Sigmoid colon (tissue), 7 donors: ENCODE measurements around the gene CLDN15. TPM values are rescaled to one million over a fixed set of nuclear protein-coding genes. Genes with fewer than 3 reads are reported as not detected.
"Not testable (repeated sequence)": the region's sequence is repeated elsewhere in the genome, so short reads cannot be mapped to it uniquely, and the experiment has no call there.

Source experiments
- DNase-seq: peaks from one replicate; pipeline ENCODE4 v3.0.0-alpha.2; 2019
- H3K27ac ChIP-seq, 4 donors: fragments of 200-600 bp; sonication (generic); one replicate each; pipeline ENCODE4 v1.5.1; 2016 to 2019; ENCODE audit warnings: mild to moderate bottlenecking in 1 of 4
- H3K27me3 ChIP-seq, 3 donors: fragments of 200-600 bp; sonication (generic); one replicate each; pipeline ENCODE4 v1.5.1; 2019; ENCODE audit warnings: mild to moderate bottlenecking in 1 of 3
- H3K36me3 ChIP-seq, 4 donors: fragments of 200-600 bp; sonication (generic); one replicate each; pipeline ENCODE4 v1.5.1; 2016 to 2019
- H3K4me1 ChIP-seq, 4 donors: fragments of 200-600 bp; sonication (generic); one replicate each; pipeline ENCODE4 v1.5.1; 2017 to 2019
- H3K4me3 ChIP-seq, 4 donors: fragments of 200-600 bp; sonication (generic); one replicate each; pipeline ENCODE4 v1.5.1; 2017 to 2019; ENCODE audit warnings: mild to moderate bottlenecking in 2 of 4, moderate library complexity in 1 of 4
- H3K9me3 ChIP-seq, 4 donors: fragments of 200-600 bp in 3 of 4; sonication (generic) in 3 of 4; one replicate each; pipeline versions ENCODE4 v1.5.1 to v1.6.1; 2013 to 2019
- EP300 ChIP-seq, 4 donors: sonication (generic); formaldehyde crosslinking; IDR thresholded peaks; one replicate each; pipeline ENCODE4 v1.6.1; 2017; ENCODE audit warnings: antibody characterized with exemption in 4 of 4
- POLR2A ChIP-seq, 2 donors: fragments of 450-650 bp; IDR thresholded peaks; one replicate each; pipeline ENCODE4 v1.6.1; 2016; ENCODE audit warnings: antibody characterized with exemption in 2 of 2, mild to moderate bottlenecking in 2 of 2, moderate library complexity in 2 of 2
- POLR2AphosphoS5 ChIP-seq, 4 donors: sonication (generic); formaldehyde crosslinking; IDR thresholded peaks; one replicate each; pipeline ENCODE4 v1.6.1; 2017; ENCODE audit warnings: antibody characterized with exemption in 4 of 4
- WGBS, 2 donors: extraction: QIAGEN DNeasy Blood & Tissue Kit; methylation state at CpG; one replicate each; pipeline ENCODE4 v1.1.7; 2013; 5-methylcytosine and 5-hydroxymethylcytosine counted together
- intact Hi-C: fragments of 100-400 bp; cut with DNase I; formaldehyde crosslinking; loops from one replicate; pipeline ENCODE4 v1.15.1; 2023
- polyA plus RNA-seq, 3 donors: library from polyadenylated mRNA; stranded (reverse); fragments of 200-250 nt; gene quantifications; one replicate each; pipeline ENCODE4 v1.2.3, GENCODE V29; 2013
- total RNA-seq, 4 donors: library from RNA; depleted of rRNA; stranded (reverse); fragments of >200 nt; gene quantifications; one replicate each; pipeline ENCODE4 v1.1.0, GENCODE V29; 2016
- TF ChIP-seq, protein P1 (sequence below), 4 experiments: fragments of 450-650 bp in 3 of 4; fragments of 200-600 bp in 1 of 4; IDR thresholded peaks; one replicate each; pipeline ENCODE4 v1.5.1; 2016 to 2019; ENCODE audit warnings: antibody characterized with exemption in 4 of 4, mild to moderate bottlenecking in 3 of 4, moderate library complexity in 2 of 4
- donor health status: healthy with polysubstance abuse.
- donor health status: Bipolar disorder and iron deficiency.
- donor health status: healthy.

Gene CLDN15
- total and polyA plus RNA-seq, 7 donors, result 2.5 to 16.3 (median 4.9) TPM

DNA sequence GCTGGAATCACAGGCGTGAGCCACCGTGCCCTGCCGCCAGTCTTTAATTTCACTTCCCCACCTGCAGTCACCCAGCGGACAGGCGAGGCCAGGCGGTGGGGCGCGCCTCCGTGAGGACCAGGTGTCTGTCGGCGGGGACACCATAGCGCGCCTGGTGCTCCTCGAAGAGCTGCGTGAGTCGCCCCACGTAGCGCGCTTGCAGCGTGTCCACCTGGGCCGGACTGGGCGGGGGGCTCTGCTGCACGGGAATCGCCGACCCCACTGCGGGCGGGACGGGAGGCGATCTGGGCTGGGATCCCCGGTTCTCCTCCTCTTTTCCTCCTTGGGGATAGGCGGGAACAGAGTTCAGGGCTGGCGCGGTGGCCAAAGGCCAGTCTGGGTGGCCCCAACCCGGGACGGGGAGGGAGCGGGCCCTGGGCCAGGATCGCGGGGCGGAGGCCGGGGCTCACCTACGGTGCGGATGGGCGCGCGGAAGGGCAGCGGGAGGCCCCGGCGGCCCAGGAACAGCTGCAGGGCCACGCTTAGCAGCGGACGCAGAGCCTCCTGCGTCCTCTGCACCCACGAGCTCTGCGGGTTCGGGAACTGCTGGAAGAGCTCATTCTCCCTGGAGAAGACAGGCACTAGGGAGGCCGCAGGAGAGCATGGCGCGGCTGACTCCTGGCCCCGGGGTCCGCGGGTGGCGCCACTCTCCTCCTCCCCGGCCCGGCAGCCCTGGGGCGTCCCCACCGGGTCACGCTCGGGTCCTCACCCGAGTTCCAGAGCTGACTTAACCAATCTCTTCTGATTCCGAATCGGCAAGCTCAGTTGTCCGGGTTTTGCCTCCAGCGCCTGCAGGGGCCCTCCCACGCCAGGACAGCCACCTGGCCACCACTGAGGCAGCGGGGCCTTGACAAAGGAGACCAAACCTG, 35.7 kb downstream of the CLDN15 start:
- Histone ChIP-seq H3K36me3 (peaks cover 0 to 11% (median 0%) of the 10 kb centered on the region in 4 donors), H3K27ac (no peak overlapping the region), H3K4me1 (peaks cover 0 to 11% (median 10%) of the 10 kb centered on the region in 4 donors), H3K4me3 (peak overlapping the region in 2 of 4 donors; percentile 5 to 7), H3K9me3 (no peaks in the 10 kb centered on the region), H3K27me3 (peaks cover 19 to 70% (median 33%) of the 10 kb centered on the region in 3 donors)
- intact Hi-C loops, result no loop called here
- TF ChIP-seq, protein P1, sequence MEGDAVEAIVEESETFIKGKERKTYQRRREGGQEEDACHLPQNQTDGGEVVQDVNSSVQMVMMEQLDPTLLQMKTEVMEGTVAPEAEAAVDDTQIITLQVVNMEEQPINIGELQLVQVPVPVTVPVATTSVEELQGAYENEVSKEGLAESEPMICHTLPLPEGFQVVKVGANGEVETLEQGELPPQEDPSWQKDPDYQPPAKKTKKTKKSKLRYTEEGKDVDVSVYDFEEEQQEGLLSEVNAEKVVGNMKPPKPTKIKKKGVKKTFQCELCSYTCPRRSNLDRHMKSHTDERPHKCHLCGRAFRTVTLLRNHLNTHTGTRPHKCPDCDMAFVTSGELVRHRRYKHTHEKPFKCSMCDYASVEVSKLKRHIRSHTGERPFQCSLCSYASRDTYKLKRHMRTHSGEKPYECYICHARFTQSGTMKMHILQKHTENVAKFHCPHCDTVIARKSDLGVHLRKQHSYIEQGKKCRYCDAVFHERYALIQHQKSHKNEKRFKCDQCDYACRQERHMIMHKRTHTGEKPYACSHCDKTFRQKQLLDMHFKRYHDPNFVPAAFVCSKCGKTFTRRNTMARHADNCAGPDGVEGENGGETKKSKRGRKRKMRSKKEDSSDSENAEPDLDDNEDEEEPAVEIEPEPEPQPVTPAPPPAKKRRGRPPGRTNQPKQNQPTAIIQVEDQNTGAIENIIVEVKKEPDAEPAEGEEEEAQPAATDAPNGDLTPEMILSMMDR (IDR thresholded peaks at IDR 0.05), result no peak
- TF ChIP-seq POLR2AphosphoS5 (IDR thresholded peaks at IDR 0.05) (no peak), POLR2A (IDR thresholded peaks at IDR 0.05) (peak in 1 of 2 donors; percentile 16), EP300 (IDR thresholded peaks at IDR 0.05) (no peak)
- WGBS, 2 donors, result 11% methylated on average over 75 of the region's 75 CpGs
- DNase-seq, result no peak

DNA sequence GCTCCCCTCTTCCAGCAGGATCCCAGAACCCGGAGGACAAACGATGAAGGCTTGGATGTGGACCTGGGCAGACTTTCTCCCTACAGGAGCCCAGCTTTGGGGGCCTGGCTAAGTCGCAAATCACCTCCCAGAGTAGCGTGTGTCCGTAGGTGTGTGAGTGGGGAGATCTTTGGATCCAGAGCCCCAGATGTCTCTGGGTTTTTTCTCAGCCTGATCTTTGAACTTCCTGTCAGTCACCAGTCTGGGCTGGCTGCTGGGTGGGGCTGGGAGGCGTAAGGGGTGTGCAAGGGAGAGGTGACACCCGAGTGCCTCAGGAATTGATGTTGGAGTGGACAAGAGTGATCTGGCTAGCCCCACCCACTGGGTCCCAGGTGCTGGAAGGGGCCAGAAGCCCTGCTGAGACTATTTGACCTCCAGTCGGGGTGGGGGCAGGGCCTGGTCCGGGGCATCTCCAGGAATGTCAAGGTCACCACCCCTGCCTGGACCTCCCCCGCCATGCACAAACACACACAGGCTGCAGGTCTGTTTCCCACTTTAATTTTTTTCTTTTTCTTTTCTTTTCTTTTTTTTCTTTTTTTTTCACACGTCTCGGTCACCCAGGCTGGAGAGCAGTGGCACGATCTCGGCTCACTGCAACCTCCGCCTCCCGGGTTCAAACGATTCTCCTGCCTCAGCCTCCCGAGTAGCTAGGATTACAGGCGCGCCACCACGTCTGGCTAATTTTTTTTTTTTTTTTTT, 36.6 kb downstream of the CLDN15 start, which contains the start of gene MOGAT3:
TSS of gene MOGAT3 (minus strand) at position 175 of the 738 bp plus-strand sequence. CDS start 182 bp downstream, outside the sequence.
- H3K27ac ChIP-seq, result no peak within 1 kb of the TSS
- 6 to 23% methylated on average over 21 of the region's 21 CpGs for WGBS, 2 donors
- H3K9me3 ChIP-seq, result no peaks in the 10 kb centered on the region
- H3K4me1 ChIP-seq, result peaks cover 0 to 11% (median 10%) of the 10 kb centered on the region in 4 donors
- peaks cover 0 to 2% (median 0%) of the 10 kb centered on the region in 4 donors for H3K36me3 ChIP-seq
- peaks cover 19 to 79% (median 33%) of the 10 kb centered on the region in 3 donors for H3K27me3 ChIP-seq
- H3K4me3 ChIP-seq, result peak within 1 kb of the TSS in 2 of 4 donors; percentile 5 to 7
- intact Hi-C loops, result no loop called here
- TF ChIP-seq POLR2A (IDR thresholded peaks at IDR 0.05) (peak in 1 of 2 donors; percentile 47), POLR2AphosphoS5 (IDR thresholded peaks at IDR 0.05) (no peak)
- TF ChIP-seq, protein P1 (IDR thresholded peaks at IDR 0.05), result no peak
- DNase-seq, result no peak

DNA sequence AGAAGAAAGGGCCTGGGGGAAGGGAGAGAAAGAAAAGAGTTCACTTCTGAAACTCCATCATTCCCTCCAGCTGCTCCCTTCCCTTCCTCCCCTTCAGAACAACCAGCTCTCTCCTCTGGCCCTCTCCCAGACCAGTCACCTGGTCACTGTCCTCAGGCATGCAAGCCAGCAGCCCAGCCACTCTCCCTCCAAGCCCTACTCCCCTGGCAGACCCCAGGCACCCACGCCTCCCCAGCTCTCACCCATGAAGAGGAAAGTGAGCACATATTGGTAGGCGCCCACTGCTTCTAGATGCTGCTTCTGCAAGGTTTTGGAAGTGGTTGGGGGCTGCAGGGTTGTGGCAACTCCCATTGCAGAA, 37.1 kb downstream of the CLDN15 start:
- 67 to 77% methylated on average over 2 of the region's 2 CpGs for WGBS, 2 donors

DNA sequence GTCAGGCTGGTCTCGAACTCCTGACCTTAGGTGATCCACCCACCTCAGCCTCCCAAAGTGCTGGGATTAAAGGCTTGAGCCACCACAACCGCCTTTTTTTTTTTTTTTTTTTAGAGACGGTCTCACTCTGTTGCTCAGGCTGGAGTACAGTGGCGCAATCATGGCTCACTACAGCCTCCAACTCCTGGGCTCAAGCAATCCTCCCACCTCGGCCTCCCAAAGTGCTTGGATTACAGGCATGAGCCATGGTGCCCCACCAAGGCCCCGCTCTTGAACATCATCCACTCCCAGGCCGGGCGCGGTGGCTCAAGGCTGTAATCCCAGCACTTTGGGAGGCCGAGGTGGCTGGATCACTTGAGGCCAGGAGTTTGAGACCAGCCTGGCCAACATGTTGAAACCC, 38.1 kb downstream of the CLDN15 start:
- H3K27ac ChIP-seq, DNase-seq, H3K9me3 ChIP-seq, H3K4me3 ChIP-seq, H3K36me3 ChIP-seq: not testable (repeated sequence)
- peaks cover 0 to 11% (median 10%) of the 10 kb centered on the region in 4 donors for H3K4me1 ChIP-seq
- intact Hi-C loops, result loop anchor here (10.0 kb wide), 1 partner anchor 55 kb away; no protein-coding TSS in a partner anchor
- WGBS, 2 donors, result 95% methylated on average over 10 of the region's 10 CpGs
- H3K27me3 ChIP-seq, result peaks cover 19 to 89% (median 33%) of the 10 kb centered on the region in 3 donors

More for the DNA sequence above, 37.1 kb downstream of the CLDN15 start:
- Histone ChIP-seq H3K27me3 (peaks cover 19 to 85% (median 33%) of the 10 kb centered on the region in 3 donors), H3K4me1 (peaks cover 0 to 11% (median 10%) of the 10 kb centered on the region in 4 donors), H3K27ac (no peak overlapping the region), H3K4me3 (no peak overlapping the region), H3K9me3 (no peaks in the 10 kb centered on the region), H3K36me3 (no peaks in the 10 kb centered on the region)
- TF ChIP-seq, protein P1 (IDR thresholded peaks at IDR 0.05), result no peak
- no peak for TF ChIP-seq EP300 (IDR thresholded peaks at IDR 0.05)
- no peak for TF ChIP-seq POLR2A (IDR thresholded peaks at IDR 0.05)
- TF ChIP-seq POLR2AphosphoS5 (IDR thresholded peaks at IDR 0.05), result no peak
- intact Hi-C loops, result no loop called here
- no peak for DNase-seq

DNA sequence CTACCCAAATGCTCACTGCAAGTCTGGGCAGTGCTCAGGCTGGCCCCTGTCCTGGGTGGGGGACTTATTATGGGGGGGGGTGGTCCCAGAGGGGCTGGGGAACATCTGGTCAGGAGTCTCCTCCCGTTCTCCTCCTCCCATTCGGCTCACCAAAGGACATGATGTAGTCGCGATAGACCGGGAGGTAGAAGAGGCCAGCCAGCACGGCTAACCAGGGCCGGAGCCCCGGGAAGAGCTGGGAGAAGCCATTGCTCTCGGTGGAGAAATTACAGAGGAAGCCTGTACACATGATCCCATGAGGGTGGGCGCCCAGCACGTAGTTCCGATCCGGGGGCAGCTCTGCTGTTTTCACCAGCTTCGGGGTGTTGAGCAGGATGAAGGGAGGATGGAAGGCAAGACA, 39.1 kb downstream of the CLDN15 start:
- no peak for TF ChIP-seq EP300 (IDR thresholded peaks at IDR 0.05)
- TF ChIP-seq POLR2A (IDR thresholded peaks at IDR 0.05), result no peak
- no peak for TF ChIP-seq POLR2AphosphoS5 (IDR thresholded peaks at IDR 0.05)
- TF ChIP-seq, protein P1 (IDR thresholded peaks at IDR 0.05), result no peak
- 78 to 92% methylated on average over 14 of the region's 14 CpGs for WGBS, 2 donors

More for the DNA sequence above, 39.1 kb downstream of the CLDN15 start:
- no peak overlapping the region for H3K4me3 ChIP-seq
- intact Hi-C loops, result loop anchor here (10.0 kb wide), 1 partner anchor 54 kb away; no protein-coding TSS in a partner anchor
- DNase-seq, result no peak
- peaks cover 0 to 11% (median 10%) of the 10 kb centered on the region in 4 donors for H3K4me1 ChIP-seq
- peaks cover 19 to 94% (median 33%) of the 10 kb centered on the region in 3 donors for H3K27me3 ChIP-seq
- H3K27ac ChIP-seq, result no peak overlapping the region
- no peaks in the 10 kb centered on the region for H3K36me3 ChIP-seq
- no peaks in the 10 kb centered on the region for H3K9me3 ChIP-seq
